Large intestine (tissue), 3 donors: ENCODE measurements around the gene TIMELESS. TPM values are rescaled to one million over a fixed set of nuclear protein-coding genes. Genes with fewer than 3 reads are reported as not detected.

ENCODE experiments used
- DNase-seq, 2 donors: peaks; one replicate each; pipeline versions ENCODE4 v3.0.0 to v3.0.0-alpha.2; 2013
- H3K27ac ChIP-seq: one replicate; pipeline ENCODE4 v1.5.1; 2013; ENCODE audit warnings: low read length
- H3K27me3 ChIP-seq: 2 replicates; pipeline ENCODE4 v1.6.1; 2013; ENCODE audit warnings: low read length; ENCODE audit not compliant: control insufficient read depth, insufficient read depth
- H3K36me3 ChIP-seq: 2 replicates; pipeline ENCODE4 v1.6.1; 2013; ENCODE audit warnings: low read length; ENCODE audit not compliant: control insufficient read depth, insufficient read depth
- H3K4me1 ChIP-seq: one replicate; pipeline ENCODE4 v1.6.1; 2013; ENCODE audit warnings: low read length; ENCODE audit not compliant: control insufficient read depth, insufficient read depth
- H3K4me3 ChIP-seq: one replicate; pipeline ENCODE4 v1.5.1; 2013; ENCODE audit warnings: low read length
- H3K9me3 ChIP-seq: one replicate; pipeline ENCODE4 v1.6.1; 2013; ENCODE audit warnings: mild to moderate bottlenecking, low read depth, low read length, moderate library complexity; ENCODE audit not compliant: control insufficient read depth
- WGBS: methylation state at CpG from one replicate; pipeline ENCODE4 v1.1.5; 2013; ENCODE audit warnings: low lambda C conversion rate; ENCODE audit not compliant: insufficient coverage; 5-methylcytosine and 5-hydroxymethylcytosine counted together
- polyA plus RNA-seq: library from polyadenylated mRNA; unstranded; fragments of 120-200 nt; gene quantifications from one replicate; pipeline ENCODE4 v1.2.1, GENCODE V29; 2013

Gene TIMELESS
- polyA plus RNA-seq, 1 donor: 21.4 TPM

GRCh38 chr12:56387152-56387736 is 62.0 kb downstream of the TIMELESS start:
- H3K4me3 ChIP-seq: no peak overlapping the region
- H3K27ac ChIP-seq: no peak overlapping the region
- no peaks in the 10 kb centered on the region for H3K9me3 ChIP-seq
- DNase-seq: no peak
- H3K27me3 ChIP-seq: no peaks in the 10 kb centered on the region
- peaks cover 4% of the 10 kb centered on the region for H3K4me1 ChIP-seq
- WGBS: 83% methylated on average over 1 of the region's 7 CpGs
- no peaks in the 10 kb centered on the region for H3K36me3 ChIP-seq

- no peak overlapping the region for H3K4me3 ChIP-seq
- H3K4me1 ChIP-seq: peaks cover 4% of the 10 kb centered on the region
- H3K9me3 ChIP-seq: no peaks in the 10 kb centered on the region
- no peaks in the 10 kb centered on the region for H3K27me3 ChIP-seq
- no peak overlapping the region for H3K27ac ChIP-seq
- DNase-seq: peak; percentile 40 to 52
- WGBS: no CpG with 5 or more reads among the region's 1 CpG
- no peaks in the 10 kb centered on the region for H3K36me3 ChIP-seq
These were observed 63.4 kb downstream of the TIMELESS start for GRCh38 chr12:56385873-56386272.

- Histone ChIP-seq H3K36me3 (no peaks in the 10 kb centered on the region), H3K9me3 (no peaks in the 10 kb centered on the region), H3K4me3 (no peak overlapping the region), H3K4me1 (no peaks in the 10 kb centered on the region), H3K27me3 (no peaks in the 10 kb centered on the region), H3K27ac (no peak overlapping the region)
- 97% methylated on average over 7 of the region's 16 CpGs for WGBS
- no peak for DNase-seq
These were observed 66.6 kb downstream of the TIMELESS start for GRCh38 chr12:56382611-56383010.

GRCh38 chr12:56377989-56378316 is 71.3 kb downstream of the TIMELESS start:
- WGBS: 17% methylated on average over 1 of the region's 1 CpG
- Histone ChIP-seq H3K4me1 (peaks cover 11% of the 10 kb centered on the region), H3K9me3 (peaks cover 3% of the 10 kb centered on the region), H3K27ac (no peak overlapping the region), H3K36me3 (no peaks in the 10 kb centered on the region), H3K4me3 (no peak overlapping the region), H3K27me3 (no peaks in the 10 kb centered on the region)
- no peak for DNase-seq

- Histone ChIP-seq H3K4me3 (no peak overlapping the region), H3K27ac (no peak overlapping the region), H3K9me3 (peaks cover 3% of the 10 kb centered on the region), H3K36me3 (no peaks in the 10 kb centered on the region), H3K27me3 (no peaks in the 10 kb centered on the region), H3K4me1 (peaks cover 11% of the 10 kb centered on the region)
- 62% methylated on average over 2 of the region's 4 CpGs for WGBS
- DNase-seq: peak; percentile 34 to 50
These were observed 71.8 kb downstream of the TIMELESS start for GRCh38 chr12:56377310-56377988.

- Histone ChIP-seq H3K4me1 (peaks cover 11% of the 10 kb centered on the region), H3K4me3 (no peak overlapping the region), H3K36me3 (no peaks in the 10 kb centered on the region), H3K27me3 (no peaks in the 10 kb centered on the region), H3K9me3 (peaks cover 3% of the 10 kb centered on the region), H3K27ac (peak overlapping the region; percentile 66)
- DNase-seq: no peak
- 100% methylated on average over 3 of the region's 11 CpGs for WGBS
These were observed 73.4 kb downstream of the TIMELESS start for GRCh38 chr12:56375598-56376434.

GRCh38 chr12:56374726-56375597 is 74.3 kb downstream of the TIMELESS start:
- WGBS: 63% methylated on average over 3 of the region's 7 CpGs
- Histone ChIP-seq H3K9me3 (peaks cover 3% of the 10 kb centered on the region), H3K4me3 (no peak overlapping the region), H3K27me3 (no peaks in the 10 kb centered on the region), H3K27ac (peak overlapping the region; percentile 66), H3K36me3 (no peaks in the 10 kb centered on the region), H3K4me1 (peaks cover 11% of the 10 kb centered on the region)
- DNase-seq: peak; percentile 57 to 81

GRCh38 chr12:56373515-56373914 is 75.7 kb downstream of the TIMELESS start:
- DNase-seq: no peak
- Histone ChIP-seq H3K4me3 (no peak overlapping the region), H3K9me3 (peaks cover 3% of the 10 kb centered on the region), H3K27ac (no peak overlapping the region), H3K27me3 (no peaks in the 10 kb centered on the region), H3K36me3 (no peaks in the 10 kb centered on the region), H3K4me1 (peaks cover 11% of the 10 kb centered on the region)
- WGBS: no CpG with 5 or more reads among the region's 1 CpG

GRCh38 chr12:56366948-56367347 is 82.3 kb downstream of the TIMELESS start:
- Histone ChIP-seq H3K4me3 (no peak overlapping the region), H3K36me3 (no peaks in the 10 kb centered on the region), H3K27me3 (no peaks in the 10 kb centered on the region), H3K4me1 (no peaks in the 10 kb centered on the region), H3K9me3 (no peaks in the 10 kb centered on the region), H3K27ac (no peak overlapping the region)
- WGBS: no CpG with 5 or more reads among the region's 3 CpGs
- no peak for DNase-seq
